Occipital lobe (tissue), 2 donors: ENCODE measurements around the gene EDN1. TPM values are rescaled to one million over a fixed set of nuclear protein-coding genes. Genes with fewer than 3 reads are reported as not detected.
"Not testable (repeated sequence)": the region's sequence is repeated elsewhere in the genome, so short reads cannot be mapped to it uniquely, and the experiment has no call there.

ENCODE experiments used
- DNase-seq: peaks from one replicate; lab custom pipeline; 2025; lab: John Stamatoyannopoulos, UW
- total RNA-seq: library from RNA; depleted of rRNA; stranded (reverse); fragments of >200 nt; gene quantifications from one replicate; pipeline ENCODE4 v1.2.3, GENCODE V29; 2014

The EDN1 gene
- total RNA-seq, 1 donor from 2014 or later, result 5.9 TPM

GRCh38 chr6:12293931-12294807, 4.0 kb downstream of the EDN1 start:
- DNase-seq, result no peak

DNA sequence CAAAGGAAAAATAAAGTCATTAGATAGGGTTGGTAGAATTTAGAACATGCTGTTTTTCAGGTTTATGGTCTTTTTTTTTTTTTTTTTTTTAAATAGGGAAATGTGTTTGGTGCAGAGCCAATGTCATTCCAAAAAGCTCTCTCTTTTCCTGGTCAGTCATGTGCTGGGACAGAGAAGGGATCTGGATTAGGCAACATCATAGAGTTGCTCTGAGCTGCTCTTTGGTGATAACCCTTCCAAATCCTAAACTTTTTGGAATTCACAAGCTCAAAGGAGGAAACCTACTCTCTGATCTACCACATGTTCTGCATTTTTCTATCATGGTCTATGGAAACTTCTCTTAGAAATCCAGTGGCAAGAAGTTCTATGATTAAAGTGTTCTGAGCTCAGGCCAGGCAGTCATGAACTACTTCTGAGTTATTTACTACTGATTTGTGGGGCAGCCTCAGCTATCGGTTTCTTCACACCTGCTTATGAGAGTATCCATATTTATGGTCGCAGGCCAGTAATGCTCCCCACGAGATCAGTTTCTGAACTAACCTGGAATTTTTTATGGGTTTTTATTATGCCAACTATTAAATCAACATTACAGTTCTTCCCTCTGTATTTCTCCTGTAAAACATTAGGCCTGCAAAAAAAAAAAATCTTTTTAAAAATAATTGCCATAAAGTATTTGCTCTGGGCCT, 4.8 kb downstream of the EDN1 start:
- no peak for DNase-seq

- no peak for DNase-seq
Measured at GRCh38 chr6:12295558-12296254, 5.5 kb downstream of the EDN1 start.

DNA sequence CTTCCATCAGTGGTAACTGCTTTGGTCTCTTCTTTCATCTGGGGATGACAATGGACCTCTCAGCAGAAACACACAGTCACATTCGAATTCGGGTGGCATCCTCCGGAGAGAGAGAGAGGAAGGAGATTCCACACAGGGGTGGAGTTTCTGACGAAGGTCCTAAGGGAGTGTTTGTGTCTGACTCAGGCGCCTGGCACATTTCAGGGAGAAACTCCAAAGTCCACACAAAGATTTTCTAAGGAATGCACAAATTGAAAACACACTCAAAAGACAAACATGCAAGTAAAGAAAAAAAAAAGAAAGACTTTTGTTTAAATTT, 6.1 kb downstream of the EDN1 start:
- DNase-seq, result no peak

DNA sequence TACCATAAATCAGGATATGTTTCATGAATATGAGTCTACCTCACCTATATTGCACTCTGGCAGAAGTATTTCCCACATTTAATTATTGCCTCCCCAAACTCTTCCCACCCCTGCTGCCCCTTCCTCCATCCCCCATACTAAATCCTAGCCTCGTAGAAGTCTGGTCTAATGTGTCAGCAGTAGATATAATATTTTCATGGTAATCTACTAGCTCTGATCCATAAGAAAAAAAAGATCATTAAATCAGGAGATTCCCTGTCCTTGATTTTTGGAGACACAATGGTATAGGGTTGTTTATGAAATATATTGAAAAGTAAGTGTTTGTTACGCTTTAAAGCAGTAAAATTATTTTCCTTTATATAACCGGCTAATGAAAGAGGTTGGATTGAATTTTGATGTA, 6.4 kb downstream of the EDN1 start:
- no peak for DNase-seq

GRCh38 chr6:12297363-12298016, 7.3 kb downstream of the EDN1 start:
- no peak for DNase-seq

DNA sequence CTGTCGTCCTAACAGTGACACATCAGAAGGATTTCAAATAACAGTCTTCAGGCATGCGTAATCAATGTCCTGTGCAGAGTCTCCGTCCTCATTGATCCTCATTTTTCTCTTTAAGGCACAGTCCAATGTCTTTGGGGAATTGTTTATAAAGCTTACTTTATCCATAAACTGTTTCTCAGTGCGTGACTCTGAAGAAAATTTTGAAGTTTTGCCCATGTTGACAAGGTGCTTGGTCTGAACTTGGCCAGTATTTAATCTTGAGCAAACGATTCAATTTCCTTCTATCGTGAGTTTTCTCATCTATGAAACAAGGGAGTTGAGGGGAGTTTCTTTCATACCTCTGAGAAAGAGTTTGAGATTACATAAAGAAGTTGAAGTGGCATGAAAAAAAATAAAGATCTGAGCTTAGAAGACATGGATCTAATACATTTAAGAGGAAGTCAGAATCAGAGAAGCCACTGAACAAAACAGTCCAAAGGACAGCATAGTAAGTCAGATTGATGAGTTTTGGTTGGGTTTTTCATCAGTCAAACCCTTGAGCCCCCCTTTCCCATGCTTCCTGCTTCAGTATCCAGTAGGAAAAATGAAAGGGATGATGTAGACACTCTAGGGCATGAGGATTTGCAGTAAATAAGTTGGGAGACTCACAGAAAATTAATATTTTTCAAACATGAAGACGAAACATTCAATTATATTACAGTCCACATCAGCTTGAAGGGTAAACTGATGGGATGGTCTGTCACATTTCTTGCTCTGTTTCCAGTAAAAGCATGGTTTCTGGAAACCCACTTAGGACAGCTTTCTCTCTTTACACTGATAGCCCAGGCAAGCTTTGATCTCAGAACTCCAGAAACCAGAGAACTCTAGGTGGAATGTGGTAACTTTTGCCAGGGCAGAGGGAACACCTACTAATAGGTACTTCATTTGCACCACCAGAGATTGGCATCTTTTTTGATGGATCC, 8.1 kb downstream of the EDN1 start:
- DNase-seq, result no peak

GRCh38 chr6:12298995-12299394, 8.8 kb downstream of the EDN1 start:
- DNase-seq, result no peak

DNA sequence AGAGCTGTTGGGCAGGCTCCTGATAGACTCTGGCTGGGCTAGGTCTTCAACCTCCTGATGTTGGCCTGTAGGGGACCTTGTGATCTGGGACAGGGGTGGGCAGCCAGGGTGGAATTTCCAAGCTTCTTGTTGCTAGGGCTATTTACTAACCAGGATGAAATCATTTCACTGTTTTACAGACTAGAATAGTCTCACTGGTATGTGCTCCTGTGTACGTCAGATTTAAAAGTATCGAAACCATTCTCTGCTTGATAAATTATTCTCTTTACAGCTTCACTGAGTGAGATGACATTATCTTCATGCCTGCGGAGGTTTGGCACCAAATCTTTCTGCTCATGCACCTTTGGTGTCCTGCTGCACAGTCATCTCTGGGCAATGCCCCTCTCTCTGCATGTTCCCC, 10.9 kb downstream of the EDN1 start:
- DNase-seq, result no peak

DNA sequence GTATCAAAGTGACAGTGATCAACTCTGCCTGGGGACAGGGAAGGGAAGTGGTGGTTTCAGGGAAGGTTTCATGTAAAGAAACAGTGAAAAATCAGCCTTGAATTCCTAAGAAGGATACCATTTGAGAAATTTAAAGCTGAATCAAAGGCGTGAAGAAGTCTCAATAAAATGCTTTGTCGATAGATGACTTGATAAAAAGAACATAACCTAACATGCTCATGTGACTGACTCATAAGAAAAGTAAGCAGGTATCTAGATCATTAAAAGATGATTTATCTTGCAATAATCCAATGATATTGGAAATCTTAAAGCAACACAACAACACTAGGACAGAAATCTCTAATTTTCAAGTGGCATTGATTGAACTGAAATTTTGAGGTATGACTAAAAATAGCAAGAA, 14.3 kb downstream of the EDN1 start:
- no peak for DNase-seq

DNA sequence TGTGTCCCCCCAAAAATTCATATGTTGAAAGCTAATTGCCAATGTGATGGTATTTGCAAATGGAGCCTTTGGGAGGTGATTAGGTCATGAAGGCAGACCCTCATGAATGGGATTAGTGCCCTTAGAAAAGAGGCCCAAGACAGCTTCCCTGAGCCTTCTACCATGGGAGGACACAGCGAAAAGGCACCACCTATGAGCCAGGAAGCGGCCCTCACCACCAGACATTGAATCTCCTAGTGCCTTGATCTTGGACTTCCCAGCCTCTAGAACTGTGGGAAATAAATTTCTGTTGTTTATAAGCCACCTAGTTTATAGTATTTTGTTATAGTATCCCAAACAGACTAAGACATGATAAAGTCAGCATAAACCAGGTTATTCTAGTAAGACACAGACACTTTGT, 18.9 kb downstream of the EDN1 start:
- no peak for DNase-seq

- DNase-seq, result no peak
Measured at GRCh38 chr6:12311106-12311505, 20.9 kb downstream of the EDN1 start.

DNA sequence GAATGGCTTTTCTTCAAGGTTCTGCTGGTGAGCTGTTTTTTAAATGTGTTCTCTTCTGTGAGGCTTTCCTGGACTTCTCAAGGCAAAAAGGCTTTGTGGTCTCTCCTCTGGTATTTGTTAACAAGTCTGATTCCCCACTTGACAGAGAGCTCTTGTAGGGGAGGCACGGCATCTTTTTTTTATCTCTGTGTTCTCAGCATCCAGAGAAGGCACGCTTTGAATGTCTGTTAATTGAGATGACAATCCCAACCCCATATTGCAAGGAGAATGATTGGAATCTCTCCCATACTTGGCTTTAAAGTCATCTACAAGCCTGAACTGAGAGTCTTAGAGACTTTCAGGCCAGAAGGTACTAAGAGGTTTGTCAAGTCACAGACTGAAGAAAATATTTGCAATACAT, 22.6 kb downstream of the EDN1 start:
- no peak for DNase-seq

GRCh38 chr6:12313306-12313991, 23.3 kb downstream of the EDN1 start:
- no peak for DNase-seq

GRCh38 chr6:12313992-12314589, 23.9 kb downstream of the EDN1 start:
- DNase-seq, result no peak

DNA sequence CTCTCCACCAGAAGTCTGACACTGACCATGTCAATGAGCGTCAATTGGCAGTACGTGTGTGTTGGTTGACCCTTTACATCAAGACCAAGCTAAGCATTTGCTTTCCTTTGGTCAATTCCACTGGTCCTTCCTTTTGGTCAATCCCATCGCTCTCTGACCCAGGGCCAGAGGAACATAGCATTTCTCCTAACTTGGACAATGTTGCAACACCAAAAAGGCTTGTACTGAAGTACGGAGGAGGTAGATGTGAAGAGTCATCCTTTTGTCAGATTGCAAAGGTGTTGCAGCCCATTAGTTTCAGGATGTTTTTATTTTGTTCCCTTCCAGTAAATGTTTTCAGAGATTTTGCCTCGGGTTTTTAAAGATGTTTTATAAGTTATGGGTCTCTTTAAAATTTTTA, 24.6 kb downstream of the EDN1 start:
- DNase-seq, result no peak

- DNase-seq, result no peak
Measured at GRCh38 chr6:12315292-12316081, 25.3 kb downstream of the EDN1 start.

DNA sequence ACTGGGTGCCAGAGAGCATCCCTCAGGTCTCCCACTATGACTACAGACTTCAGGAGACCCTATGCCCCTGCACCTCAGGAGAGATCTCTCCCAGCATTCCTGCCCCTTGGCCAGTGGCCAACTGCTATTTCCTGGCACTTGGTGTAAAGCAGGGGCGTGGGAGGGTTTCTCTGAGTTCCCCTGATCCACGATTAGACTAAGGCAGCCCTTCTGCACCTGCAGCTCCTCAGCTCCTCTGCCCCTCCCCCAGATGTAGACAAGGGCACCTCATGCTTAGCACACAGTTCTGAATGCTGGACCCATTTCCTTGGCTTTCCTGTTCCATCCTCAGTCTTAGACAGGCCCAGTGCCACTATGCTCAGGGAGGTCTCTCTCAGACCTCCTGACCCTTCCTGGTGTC, 28.6 kb downstream of the EDN1 start:
- no peak for DNase-seq

DNA sequence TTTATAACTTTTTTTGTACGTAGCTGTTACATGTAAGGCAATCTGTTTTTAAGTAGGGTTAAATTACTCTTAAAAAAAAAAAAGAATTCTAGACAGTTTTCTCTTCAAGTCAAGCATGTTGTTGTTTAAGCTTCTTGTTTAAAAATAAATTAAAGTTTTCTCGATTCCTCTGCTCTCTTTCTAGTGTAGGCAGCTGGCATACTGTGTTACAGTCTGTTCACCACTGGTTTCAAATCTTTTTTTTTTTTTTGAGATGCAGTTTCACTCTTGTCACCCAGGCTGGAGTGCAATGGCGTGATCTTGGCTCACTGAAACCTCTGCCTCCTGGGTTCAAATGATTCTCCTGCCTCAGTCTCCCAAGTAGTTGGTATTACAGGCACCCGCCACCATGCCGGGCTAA, 29.9 kb downstream of the EDN1 start:
- not testable (repeated sequence) for DNase-seq
